ENCODE results near the gene BIN2.
"Not testable (repeated sequence)": the region's sequence is repeated elsewhere in the genome, so short reads cannot be mapped to it uniquely, and the experiment has no call there.

The BIN2 gene

GRCh38 chr12:51311389-51311788, 12.6 kb downstream of the BIN2 start:
- DNase-seq (ENCODE audit: low spot score) = no peak

- peak; percentile 81 for DNase-seq (ENCODE audit: low spot score)
These were observed 16.1 kb downstream of the BIN2 start for GRCh38 chr12:51307655-51308593.

- no peak for DNase-seq (ENCODE audit: low spot score)
These were observed 17.5 kb downstream of the BIN2 start for GRCh38 chr12:51306507-51306906.

GRCh38 chr12:51300768-51301167, 23.2 kb downstream of the BIN2 start:
- peak; percentile 15 for DNase-seq (ENCODE audit: low spot score)

GRCh38 chr12:51295651-51296050, 28.3 kb downstream of the BIN2 start:
- no peak for DNase-seq (ENCODE audit: low spot score)

- DNase-seq (ENCODE audit: low spot score) = not testable (repeated sequence)
These were observed 29.9 kb downstream of the BIN2 start for GRCh38 chr12:51294097-51294496.

- DNase-seq (ENCODE audit: low spot score) = no peak
These were observed 30.3 kb downstream of the BIN2 start for GRCh38 chr12:51293696-51294095.

- not testable (repeated sequence) for DNase-seq (ENCODE audit: low spot score)
These were observed 32.1 kb downstream of the BIN2 start for GRCh38 chr12:51291603-51292513.

- DNase-seq (ENCODE audit: low spot score) = no peak
These were observed 38.1 kb downstream of the BIN2 start for GRCh38 chr12:51285843-51286242.

- peak; percentile 25 for DNase-seq (ENCODE audit: low spot score)
These were observed 42.6 kb downstream of the BIN2 start for GRCh38 chr12:51281202-51281924.

- DNase-seq (ENCODE audit: low spot score) = no peak
These were observed 48.9 kb downstream of the BIN2 start for GRCh38 chr12:51275088-51275487.

GRCh38 chr12:51272810-51273209, 51.2 kb downstream of the BIN2 start:
- not testable (repeated sequence) for DNase-seq (ENCODE audit: low spot score)

GRCh38 chr12:51270951-51271518, 52.9 kb downstream of the BIN2 start:
- DNase-seq (ENCODE audit: low spot score) = peak; percentile 97

GRCh38 chr12:51270067-51270950, 53.7 kb downstream of the BIN2 start, which contains the start of gene SMAGP:
TSS of gene SMAGP (minus strand) at chr12:51270415. CDS start at chr12:51269278, 1,137 bp downstream.
- DNase-seq (ENCODE audit: low spot score) = peak; percentile 78

- peak; percentile 68 for DNase-seq (ENCODE audit: low spot score)
These were observed 54.6 kb downstream of the BIN2 start for GRCh38 chr12:51269174-51270066.

- DNase-seq (ENCODE audit: low spot score) = no peak
These were observed 59.0 kb downstream of the BIN2 start for GRCh38 chr12:51265024-51265423.

- DNase-seq (ENCODE audit: low spot score) = no peak
These were observed 59.7 kb downstream of the BIN2 start for GRCh38 chr12:51264297-51264696.

GRCh38 chr12:51263341-51263740, 60.6 kb downstream of the BIN2 start:
- no peak for DNase-seq (ENCODE audit: low spot score)

GRCh38 chr12:51262758-51263177, 61.2 kb downstream of the BIN2 start:
- DNase-seq (ENCODE audit: low spot score) = peak; percentile 70
